Smooth muscle cell (in vitro differentiated cells): ENCODE data around the gene ZNF436. TPM values are rescaled to one million over a fixed set of nuclear protein-coding genes. Genes with fewer than 3 reads are reported as not detected.
A peak's percentile ranks its signal among the peaks of the same experiment; 100 is the strongest.

Experiments used
- DNase-seq: peaks from one replicate; lab custom pipeline; 2025; ENCODE audit not compliant: unreplicated experiment; lab: John Stamatoyannopoulos, UW
- H2AFZ ChIP-seq: fragments of 200-600 bp; sonication (generic); 2 replicates; pipeline ENCODE4 v1.6.0; 2016; ENCODE audit warnings: antibody characterized with exemption, low read depth, mild to moderate bottlenecking
- H3F3A ChIP-seq: fragments of 200-600 bp; sonication (generic); 2 replicates; pipeline ENCODE4 v1.6.0; 2017; ENCODE audit warnings: antibody characterized with exemption, low read depth
- H3K27ac ChIP-seq: fragments of 200-600 bp; sonication (generic); 2 replicates; pipeline ENCODE4 v1.5.1; 2016; ENCODE audit warnings: low read depth, mild to moderate bottlenecking
- H3K27me3 ChIP-seq: fragments of 200-600 bp; sonication (generic); 2 replicates; pipeline ENCODE4 v1.6.1; 2016; ENCODE audit warnings: low read depth, mild to moderate bottlenecking
- H3K36me3 ChIP-seq: fragments of 200-600 bp; sonication (generic); 2 replicates; pipeline ENCODE4 v1.5.1; 2016; ENCODE audit warnings: low read depth
- H3K4me1 ChIP-seq: fragments of 200-600 bp; sonication (generic); 2 replicates; pipeline ENCODE4 v1.5.1; 2016; ENCODE audit warnings: low read depth
- H3K4me2 ChIP-seq: fragments of 200-600 bp; sonication (generic); 2 replicates; pipeline ENCODE4 v1.6.0; 2016; ENCODE audit warnings: mild to moderate bottlenecking
- H3K4me3 ChIP-seq: fragments of 200-600 bp; sonication (generic); 2 replicates; pipeline ENCODE4 v1.5.1; 2016; ENCODE audit warnings: mild to moderate bottlenecking
- H3K79me2 ChIP-seq: fragments of 200-600 bp; sonication (generic); 2 replicates; pipeline ENCODE4 v1.6.0; 2016; ENCODE audit warnings: low read depth, mild to moderate bottlenecking
- H3K9ac ChIP-seq: fragments of 200-600 bp; sonication (generic); 2 replicates; pipeline ENCODE4 v1.6.0; 2016; ENCODE audit warnings: low read depth
- H3K9me3 ChIP-seq: fragments of 200-600 bp; sonication (generic); replicated peaks from 2 replicates; pipeline ENCODE4 v1.5.1; 2016; ENCODE audit warnings: low read depth
- H4K20me1 ChIP-seq: fragments of 200-600 bp; sonication (generic); 2 replicates; pipeline ENCODE4 v1.6.0; 2016; ENCODE audit warnings: low read depth
- WGBS: methylation state at CpG from one replicate; pipeline ENCODE4 v1.1.7; 2016; ENCODE audit warnings: low lambda C conversion rate; 5-methylcytosine and 5-hydroxymethylcytosine counted together
- polyA plus RNA-seq: library from polyadenylated mRNA; unstranded; fragments of >200 nt; fragmentation: Nextera tagmentation; extraction: Ambion mirVana; gene quantifications from 2 replicates; pipeline ENCODE4 v1.2.1, GENCODE V29; 2016
- total RNA-seq: library from RNA; depleted of rRNA; stranded (reverse); fragments of >200 nt; gene quantifications from 2 replicates; pipeline ENCODE4 v1.2.3, GENCODE V29; 2014
- TF ChIP-seq, protein P1 (sequence below): fragments of 200-600 bp; sonication (generic); IDR thresholded peaks from 2 replicates; pipeline ENCODE4 v1.5.1; 2017; ENCODE audit warnings: borderline replicate concordance, mild to moderate bottlenecking, antibody characterized with exemption; ENCODE audit not compliant: insufficient read depth, poor library complexity, severe bottlenecking

The ZNF436 gene
- total and polyA plus RNA-seq, 2 experiments from 2014 or later, result 7.1 to 12.9 TPM

DNA sequence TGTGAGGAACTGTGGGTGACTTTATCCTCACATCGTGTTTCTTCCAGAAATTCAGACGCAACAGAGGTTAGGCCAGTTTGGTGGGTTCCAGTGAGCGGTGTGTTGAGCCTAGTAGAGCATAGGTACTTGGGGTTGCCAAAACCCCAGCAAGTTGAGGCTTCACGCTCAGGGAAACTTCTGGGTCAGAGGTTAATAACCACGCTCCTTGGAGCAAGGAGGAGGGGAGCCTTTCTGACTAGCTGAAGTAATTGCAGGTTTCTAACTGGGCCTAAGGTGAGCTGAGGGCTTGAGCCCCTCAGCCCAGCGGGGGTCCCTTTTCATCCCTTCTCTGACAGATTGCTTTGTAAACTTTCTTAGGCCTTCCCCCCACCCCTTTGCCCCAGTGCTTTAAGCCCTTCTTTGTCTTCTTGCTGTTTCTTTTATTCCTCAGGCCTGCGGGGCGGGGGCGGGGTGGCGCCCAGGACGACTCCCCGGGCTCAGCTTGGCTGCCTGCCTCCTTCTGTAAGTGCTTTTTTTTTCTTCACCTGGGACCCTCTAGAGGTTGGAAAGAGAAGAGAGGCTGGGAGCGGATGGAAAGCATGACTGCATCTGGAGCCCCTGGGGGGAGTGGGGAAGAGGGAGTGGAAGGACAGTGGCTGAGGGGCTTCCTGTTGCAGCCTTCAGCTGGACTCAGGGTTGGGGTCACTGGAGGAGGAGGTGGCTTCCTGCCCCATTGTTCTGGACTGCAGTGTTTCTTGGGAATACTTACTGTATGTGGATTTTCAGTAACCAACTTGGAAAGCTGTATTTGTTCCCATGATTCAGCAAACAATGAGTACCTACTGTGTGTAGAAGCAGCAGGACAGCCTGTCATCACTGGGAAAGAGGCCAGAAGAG is 1.3 kb upstream of the ZNF436 start:
- Histone ChIP-seq H3K9me3 (no peaks in the 10 kb centered on the region), H3K27ac (peak overlapping the region; percentile 96), H2AFZ (no peak overlapping the region), H4K20me1 (no peaks in the 10 kb centered on the region), H3K79me2 (peaks cover 20% of the 10 kb centered on the region), H3F3A (peaks cover 11% of the 10 kb centered on the region), H3K27me3 (no peaks in the 10 kb centered on the region), H3K36me3 (peaks cover 7% of the 10 kb centered on the region), H3K4me3 (peak overlapping the region; percentile 86), H3K9ac (no peak overlapping the region), H3K4me1 (peaks cover 26% of the 10 kb centered on the region), H3K4me2 (peak overlapping the region; percentile 90)
- 27% methylated on average over 13 of the region's 13 CpGs for WGBS
- TF ChIP-seq, protein P1, sequence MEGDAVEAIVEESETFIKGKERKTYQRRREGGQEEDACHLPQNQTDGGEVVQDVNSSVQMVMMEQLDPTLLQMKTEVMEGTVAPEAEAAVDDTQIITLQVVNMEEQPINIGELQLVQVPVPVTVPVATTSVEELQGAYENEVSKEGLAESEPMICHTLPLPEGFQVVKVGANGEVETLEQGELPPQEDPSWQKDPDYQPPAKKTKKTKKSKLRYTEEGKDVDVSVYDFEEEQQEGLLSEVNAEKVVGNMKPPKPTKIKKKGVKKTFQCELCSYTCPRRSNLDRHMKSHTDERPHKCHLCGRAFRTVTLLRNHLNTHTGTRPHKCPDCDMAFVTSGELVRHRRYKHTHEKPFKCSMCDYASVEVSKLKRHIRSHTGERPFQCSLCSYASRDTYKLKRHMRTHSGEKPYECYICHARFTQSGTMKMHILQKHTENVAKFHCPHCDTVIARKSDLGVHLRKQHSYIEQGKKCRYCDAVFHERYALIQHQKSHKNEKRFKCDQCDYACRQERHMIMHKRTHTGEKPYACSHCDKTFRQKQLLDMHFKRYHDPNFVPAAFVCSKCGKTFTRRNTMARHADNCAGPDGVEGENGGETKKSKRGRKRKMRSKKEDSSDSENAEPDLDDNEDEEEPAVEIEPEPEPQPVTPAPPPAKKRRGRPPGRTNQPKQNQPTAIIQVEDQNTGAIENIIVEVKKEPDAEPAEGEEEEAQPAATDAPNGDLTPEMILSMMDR, result no peak
- DNase-seq, result no peak

DNA sequence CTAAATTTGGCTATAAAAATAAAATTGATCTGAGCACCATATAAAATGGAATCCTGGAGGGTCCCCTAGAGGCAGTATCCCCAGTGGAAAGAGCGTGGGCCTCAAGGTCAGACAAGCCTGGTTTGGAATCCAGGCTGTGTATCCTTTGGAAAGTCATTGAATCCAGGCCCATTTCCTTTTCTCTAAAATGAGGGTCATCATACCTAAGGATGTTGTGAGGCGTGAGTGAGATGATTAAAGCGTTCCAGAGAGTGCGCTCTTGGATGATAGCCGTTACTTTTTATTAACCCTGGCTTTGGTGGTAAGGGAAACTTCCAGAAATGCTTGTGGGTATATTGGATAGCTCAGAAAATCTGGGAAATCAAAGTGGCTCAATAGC is 683 bp upstream of the ZNF436 start:
- Histone ChIP-seq H4K20me1 (no peaks in the 10 kb centered on the region), H3K27ac (peak overlapping the region; percentile 96), H3K4me2 (peak overlapping the region; percentile 90), H3K4me3 (peak overlapping the region; percentile 86), H3K79me2 (peaks cover 20% of the 10 kb centered on the region), H3K4me1 (peaks cover 26% of the 10 kb centered on the region), H3K9me3 (no peaks in the 10 kb centered on the region), H3K9ac (peak overlapping the region; percentile 91), H3F3A (peaks cover 11% of the 10 kb centered on the region), H3K27me3 (no peaks in the 10 kb centered on the region), H3K36me3 (peaks cover 9% of the 10 kb centered on the region), H2AFZ (no peak overlapping the region)
- WGBS, result 53% methylated on average over 5 of the region's 5 CpGs
- TF ChIP-seq, protein P1, result no peak
- DNase-seq, result no peak

DNA sequence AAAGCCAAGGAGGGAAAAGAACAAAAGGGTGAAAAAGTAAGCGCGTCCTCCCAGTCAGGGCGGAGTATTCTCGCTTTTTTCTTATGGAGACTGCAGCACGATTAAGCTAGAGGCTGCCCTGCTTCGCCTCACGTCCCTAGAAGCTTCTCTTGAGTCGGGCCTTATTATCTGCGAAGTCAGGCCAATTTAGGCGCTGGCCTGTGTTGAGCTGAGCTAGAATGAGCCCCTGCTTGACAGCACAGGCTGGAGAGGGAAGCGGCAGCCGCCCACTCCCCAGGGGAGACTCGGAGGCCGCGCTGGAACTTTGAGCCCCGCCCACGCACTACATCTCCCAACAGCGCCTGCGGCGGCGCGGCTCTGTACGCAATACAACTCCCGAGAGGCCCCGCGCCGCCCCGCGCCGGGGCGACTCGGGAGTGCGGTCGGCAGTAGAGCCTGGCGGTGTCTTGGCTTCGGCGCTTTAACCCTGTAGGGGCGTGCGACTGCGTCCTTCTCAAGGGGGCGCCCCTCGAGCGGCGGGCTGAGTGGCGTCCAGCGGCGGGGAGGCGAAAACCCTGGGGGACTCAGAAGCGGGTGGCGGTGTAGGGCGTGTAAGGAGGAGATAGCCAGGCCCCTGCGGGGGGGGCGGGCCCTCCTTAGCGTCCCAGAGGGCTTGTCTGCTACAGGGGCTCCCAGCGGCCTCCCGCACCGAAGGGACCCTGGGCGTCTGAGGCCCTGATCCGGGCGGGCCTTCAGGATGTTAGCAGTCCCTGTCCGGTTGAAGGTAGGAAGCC is 888 bp downstream of the ZNF436 start:
- Histone ChIP-seq H3K36me3 (peaks cover 20% of the 10 kb centered on the region), H3F3A (peaks cover 11% of the 10 kb centered on the region), H3K4me1 (peaks cover 26% of the 10 kb centered on the region), H4K20me1 (no peaks in the 10 kb centered on the region), H2AFZ (peak overlapping the region; percentile 97), H3K27ac (peak overlapping the region; percentile 96), H3K4me3 (peak overlapping the region; percentile 86), H3K27me3 (no peaks in the 10 kb centered on the region), H3K4me2 (peak overlapping the region; percentile 90), H3K9me3 (peaks cover 12% of the 10 kb centered on the region), H3K9ac (peak overlapping the region; percentile 91), H3K79me2 (peaks cover 22% of the 10 kb centered on the region)
- DNase-seq, result peak; percentile 74
- WGBS, result under 1% methylated on average over 60 of the region's 61 CpGs
- TF ChIP-seq, protein P1, result no peak
